Measurements from ENCODE around the gene UGT2A3. TPM values are rescaled to one million over a fixed set of nuclear protein-coding genes. Genes with fewer than 3 reads are reported as not detected.
"Not testable (repeated sequence)": the region's sequence is repeated elsewhere in the genome, so short reads cannot be mapped to it uniquely, and the experiment has no call there.

Gene UGT2A3
- total RNA-seq = not detected

GRCh38 chr4:68951078-68951805 is at the start of gene UGT2A3:
UGT2A3 (minus strand) TSS chr4:68951804; CDS start chr4:68951760, 44 bp downstream.
- no peak for DNase-seq (ENCODE audit: low spot score in 2 of 2)
- no peak for FAIRE-seq

- DNase-seq (ENCODE audit: low spot score in 2 of 2) (no peak), FAIRE-seq (no peak)
Measured at GRCh38 chr4:68997040-68997439, 45.4 kb upstream of the UGT2A3 start.

- DNase-seq (ENCODE audit: low spot score in 2 of 2) (no peak), FAIRE-seq (no peak)
Measured at GRCh38 chr4:68995292-68995691, 43.7 kb upstream of the UGT2A3 start.

GRCh38 chr4:68987007-68987406 is 35.4 kb upstream of the UGT2A3 start:
- no peak for FAIRE-seq
- DNase-seq (ENCODE audit: low spot score in 2 of 2) = no peak

- DNase-seq (ENCODE audit: low spot score in 2 of 2) (no peak), FAIRE-seq (no peak)
Measured at GRCh38 chr4:68985442-68985841, 33.8 kb upstream of the UGT2A3 start.

GRCh38 chr4:68984947-68985346 is 33.3 kb upstream of the UGT2A3 start:
- DNase-seq (ENCODE audit: low spot score in 2 of 2) (no peak), FAIRE-seq (no peak)

- DNase-seq (ENCODE audit: low spot score in 2 of 2) = no peak
- no peak for FAIRE-seq
Measured at GRCh38 chr4:68963374-68963773, 11.8 kb upstream of the UGT2A3 start.

- DNase-seq (ENCODE audit: low spot score in 2 of 2) = no peak
- FAIRE-seq = no peak
Measured at GRCh38 chr4:68962868-68963267, 11.3 kb upstream of the UGT2A3 start.

- DNase-seq (ENCODE audit: low spot score in 2 of 2) (no peak), FAIRE-seq (no peak)
Measured at GRCh38 chr4:68960294-68961163, 8.9 kb upstream of the UGT2A3 start.

- not testable (repeated sequence) for FAIRE-seq
Measured at GRCh38 chr4:68959085-68959484, 7.5 kb upstream of the UGT2A3 start.

GRCh38 chr4:68954126-68954525 is 2.5 kb upstream of the UGT2A3 start:
- DNase-seq (ENCODE audit: low spot score in 2 of 2) (no peak), FAIRE-seq (no peak)

More at GRCh38 chr4:68959085-68959484, 7.5 kb upstream of the UGT2A3 start:
- not testable (repeated sequence) for DNase-seq (ENCODE audit: low spot score in 2 of 2)

- DNase-seq (ENCODE audit: low spot score in 2 of 2) (no peak), FAIRE-seq (no peak)
Measured at GRCh38 chr4:68953056-68953596, 1.5 kb upstream of the UGT2A3 start.

- FAIRE-seq = no peak
- DNase-seq (ENCODE audit: low spot score in 2 of 2) = no peak
Measured at GRCh38 chr4:68951806-68952585, 392 bp upstream of the UGT2A3 start.

- FAIRE-seq = no peak
- no peak for DNase-seq (ENCODE audit: low spot score in 2 of 2)
Measured at GRCh38 chr4:68950033-68950432, 1.6 kb downstream of the UGT2A3 start.

GRCh38 chr4:68948985-68949384 is 2.6 kb downstream of the UGT2A3 start:
- no peak for FAIRE-seq

GRCh38 chr4:68948044-68948743 is 3.4 kb downstream of the UGT2A3 start:
- no peak for FAIRE-seq

More at GRCh38 chr4:68948985-68949384, 2.6 kb downstream of the UGT2A3 start:
- DNase-seq (ENCODE audit: low spot score in 2 of 2) = no peak

GRCh38 chr4:68929076-68929737 is 22.4 kb downstream of the UGT2A3 start:
- DNase-seq (ENCODE audit: low spot score in 2 of 2) (no peak), FAIRE-seq (no peak)

More at GRCh38 chr4:68948044-68948743, 3.4 kb downstream of the UGT2A3 start:
- no peak for DNase-seq (ENCODE audit: low spot score in 2 of 2)

GRCh38 chr4:68927165-68927564 is 24.4 kb downstream of the UGT2A3 start:
- DNase-seq (ENCODE audit: low spot score in 2 of 2) (no peak), FAIRE-seq (no peak)

- not testable (repeated sequence) for FAIRE-seq; DNase-seq (ENCODE audit: low spot score in 2 of 2)
Measured at GRCh38 chr4:68922202-68922601, 29.4 kb downstream of the UGT2A3 start.
